Panc1 (cell line): ENCODE measurements around the gene TTC23.

Experiments
- CTCF ChIP-seq: fragments of 450-650 bp; IDR thresholded peaks from 2 replicates; pipeline ENCODE4 v1.5.1; 2017; ENCODE audit warnings: mild to moderate bottlenecking
- POLR2AphosphoS5 ChIP-seq: IDR thresholded peaks from 2 replicates; pipeline ENCODE4 v1.6.1; 2012; ENCODE audit warnings: mild to moderate bottlenecking, low read depth, low read length, moderate library complexity
- REST ChIP-seq, 2 experiments: IDR thresholded peaks; 2 replicates each; pipeline ENCODE4 v1.6.1; 2011 to 2012; ENCODE audit warnings: low read depth in 2 of 2, control low read depth in 1 of 2, low read length in 1 of 2, mild to moderate bottlenecking in 1 of 2, moderate library complexity in 1 of 2; ENCODE audit not compliant: insufficient read depth in 1 of 2
- SIN3A ChIP-seq: IDR thresholded peaks from 2 replicates; pipeline ENCODE4 v1.6.1; 2012; ENCODE audit warnings: low read depth, mild to moderate bottlenecking, low read length, moderate library complexity, borderline replicate concordance; ENCODE audit not compliant: insufficient read depth
- TCF7L2 ChIP-seq: IDR thresholded peaks from 2 replicates; pipeline ENCODE4 v1.6.1; 2011; ENCODE audit warnings: mild to moderate bottlenecking, low read depth, low read length, inconsistent platforms

- TF ChIP-seq POLR2AphosphoS5: no peak
- TF ChIP-seq CTCF: no peak
- TF ChIP-seq SIN3A: no peak
- TF ChIP-seq REST (IDR thresholded peaks at IDR 0.05; ENCODE audit: insufficient read depth in 1 of 2, low read depth in 2 of 2, low read length in 1 of 2): no peak
- TF ChIP-seq TCF7L2: no peak
Observed at GRCh38 chr15:99139276-99139675, 110.1 kb downstream of the TTC23 start.
